ENCODE results near the gene SF3B3. TPM values are rescaled to one million over a fixed set of nuclear protein-coding genes. Genes with fewer than 3 reads are reported as not detected.

The SF3B3 gene
- total RNA-seq, 1 experiment from 2014 or later = 475 TPM

DNA sequence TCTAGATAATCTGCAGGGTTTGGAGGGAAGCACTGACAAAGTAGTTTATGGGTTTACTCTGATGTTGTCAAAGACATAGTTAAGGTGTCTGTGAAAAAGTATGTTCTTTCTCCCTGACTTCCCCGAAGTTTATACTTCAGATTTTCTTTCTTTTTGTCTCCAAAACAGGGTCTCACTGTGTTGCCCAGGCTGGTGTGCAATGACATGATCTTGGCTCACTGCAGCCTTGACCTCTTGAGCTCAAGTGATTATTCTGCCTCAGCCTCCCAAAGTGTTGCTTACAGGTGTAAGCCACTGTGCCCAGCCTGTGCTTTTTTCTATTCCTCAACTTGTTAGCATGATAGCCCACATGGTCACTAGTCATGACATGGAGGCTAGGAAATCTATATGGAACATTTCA, 20.9 kb downstream of the SF3B3 start:
- H3K9me3 Mint-ChIP-seq = no peaks in the 10 kb centered on the region
- ChIA-PET CTCF (no interaction called here), POLR2A (no interaction called here)
- H3K4me1 Mint-ChIP-seq = no peaks in the 10 kb centered on the region
- TF ChIP-seq ZNF121 (CRISPR knock-in tag; IDR thresholded peaks at IDR 0.05) = peak; percentile 75
- no peak for TF ChIP-seq NFE2L1 (CRISPR knock-in tag; IDR thresholded peaks at IDR 0.05)
- ATAC-seq (no peak), DNase-seq (ENCODE audit: low spot score) (no peak)
- peaks cover 87% of the 10 kb centered on the region for H3K36me3 Mint-ChIP-seq
- H3K27me3 Mint-ChIP-seq (ENCODE audit: low read depth) = no peaks in the 10 kb centered on the region
- H3K27ac Mint-ChIP-seq = no peak overlapping the region
- H3K4me3 Mint-ChIP-seq = no peak overlapping the region

- H3K4me1 Mint-ChIP-seq = peaks cover 6% of the 10 kb centered on the region
- no peaks in the 10 kb centered on the region for H3K9me3 Mint-ChIP-seq
- POLR2A ChIA-PET = no interaction called here
- CTCF ChIA-PET = interaction anchor here (1.5 kb wide), 1 partner anchor 105 kb away, joined by 4 read pairs; no protein-coding TSS in a partner anchor
- TF ChIP-seq RORB (CRISPR knock-in tag; IDR thresholded peaks at IDR 0.05) = no peak
- TF ChIP-seq ATF1 (CRISPR knock-in tag; IDR thresholded peaks at IDR 0.05) = no peak
- TF ChIP-seq, protein P1, sequence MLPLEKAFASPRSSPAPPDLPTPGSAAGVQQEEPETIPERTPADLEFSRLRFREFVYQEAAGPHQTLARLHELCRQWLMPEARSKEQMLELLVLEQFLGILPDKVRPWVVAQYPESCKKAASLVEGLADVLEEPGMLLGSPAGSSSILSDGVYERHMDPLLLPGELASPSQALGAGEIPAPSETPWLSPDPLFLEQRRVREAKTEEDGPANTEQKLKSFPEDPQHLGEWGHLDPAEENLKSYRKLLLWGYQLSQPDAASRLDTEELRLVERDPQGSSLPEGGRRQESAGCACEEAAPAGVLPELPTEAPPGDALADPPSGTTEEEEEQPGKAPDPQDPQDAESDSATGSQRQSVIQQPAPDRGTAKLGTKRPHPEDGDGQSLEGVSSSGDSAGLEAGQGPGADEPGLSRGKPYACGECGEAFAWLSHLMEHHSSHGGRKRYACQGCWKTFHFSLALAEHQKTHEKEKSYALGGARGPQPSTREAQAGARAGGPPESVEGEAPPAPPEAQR (CRISPR knock-in tag; IDR thresholded peaks at IDR 0.05) = no peak
- no peak for TF ChIP-seq ZNF512 (CRISPR knock-in tag; IDR thresholded peaks at IDR 0.05; ENCODE audit: borderline replicate concordance)
- no peak for TF ChIP-seq NR3C1 (CRISPR knock-in tag; conservative IDR thresholded peaks at IDR 0.05; ENCODE audit: low read depth)
- no peak for TF ChIP-seq ZBTB21 (CRISPR knock-in tag; IDR thresholded peaks at IDR 0.05; ENCODE audit: borderline replicate concordance)
- TF ChIP-seq ETV6 (CRISPR knock-in tag; IDR thresholded peaks at IDR 0.05) = no peak
- TF ChIP-seq HMGA2 (CRISPR knock-in tag; IDR thresholded peaks at IDR 0.05) = no peak
- TF ChIP-seq, protein P2, sequence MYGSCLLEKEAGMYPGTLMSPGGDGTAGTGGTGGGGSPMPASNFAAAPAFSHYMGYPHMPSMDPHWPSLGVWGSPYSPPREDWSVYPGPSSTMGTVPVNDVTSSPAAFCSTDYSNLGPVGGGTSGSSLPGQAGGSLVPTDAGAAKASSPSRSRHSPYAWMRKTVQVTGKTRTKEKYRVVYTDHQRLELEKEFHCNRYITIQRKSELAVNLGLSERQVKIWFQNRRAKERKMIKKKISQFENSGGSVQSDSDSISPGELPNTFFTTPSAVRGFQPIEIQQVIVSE (CRISPR knock-in tag; IDR thresholded peaks at IDR 0.05; ENCODE audit: borderline replicate concordance) = no peak
- peak overlapping the region; percentile 3; the same call in 1 of the 2 replicates for H3K27ac Mint-ChIP-seq
- DNase-seq (ENCODE audit: low spot score) = no peak
- no peak for ATAC-seq
- H3K27me3 Mint-ChIP-seq (ENCODE audit: low read depth) = no peaks in the 10 kb centered on the region
- H3K36me3 Mint-ChIP-seq = peaks cover 82% of the 10 kb centered on the region
- no peak overlapping the region for H3K4me3 Mint-ChIP-seq
Measured at GRCh38 chr16:70548936-70549335, 25.3 kb downstream of the SF3B3 start.

GRCh38 chr16:70550082-70550481, 26.5 kb downstream of the SF3B3 start:
- ATAC-seq (no peak), DNase-seq (ENCODE audit: low spot score) (no peak)
- Mint-ChIP-seq H3K4me1 (peaks cover 6% of the 10 kb centered on the region), H3K36me3 (peaks cover 83% of the 10 kb centered on the region), H3K4me3 (no peak overlapping the region), H3K9me3 (no peaks in the 10 kb centered on the region), H3K27me3 (ENCODE audit: low read depth) (no peaks in the 10 kb centered on the region), H3K27ac (no peak overlapping the region)
- ChIA-PET CTCF (no interaction called here), POLR2A (no interaction called here)
- TF ChIP-seq GRHL2 (CRISPR knock-in tag; IDR thresholded peaks at IDR 0.05; ENCODE audit: insufficient replicate concordance, severe bottlenecking) (no peak), NR3C1 (CRISPR knock-in tag; conservative IDR thresholded peaks at IDR 0.05; ENCODE audit: low read depth) (no peak), HMGA2 (CRISPR knock-in tag; IDR thresholded peaks at IDR 0.05) (no peak), NFYB (CRISPR knock-in tag; conservative IDR thresholded peaks at IDR 0.05; ENCODE audit: low read depth) (no peak), ZNF512 (CRISPR knock-in tag; IDR thresholded peaks at IDR 0.05; ENCODE audit: borderline replicate concordance) (no peak)

GRCh38 chr16:70551788-70552187, 28.2 kb downstream of the SF3B3 start:
- H3K27me3 Mint-ChIP-seq (ENCODE audit: low read depth) = no peaks in the 10 kb centered on the region
- no peak overlapping the region for H3K4me3 Mint-ChIP-seq
- ATAC-seq (no peak), DNase-seq (ENCODE audit: low spot score) (no peak)
- ChIA-PET CTCF (interaction anchor here (0.9 to 1.2 kb wide), 2 partner anchors 29 to 170 kb away, joined by 3 read pairs; partner anchors contain the start of genes COG4 and SF3B3), POLR2A (interaction anchor here (1.1 kb wide), 1 partner anchor 12 kb away, joined by 3 read pairs; no protein-coding TSS in a partner anchor)
- peaks cover 6% of the 10 kb centered on the region for H3K4me1 Mint-ChIP-seq
- 0 out of 2 replicates have a peak overlapping the region, but pooled peaks have one; percentile 44 for H3K27ac Mint-ChIP-seq
- peaks cover 86% of the 10 kb centered on the region for H3K36me3 Mint-ChIP-seq
- no peaks in the 10 kb centered on the region for H3K9me3 Mint-ChIP-seq
- TF ChIP-seq, protein P3, sequence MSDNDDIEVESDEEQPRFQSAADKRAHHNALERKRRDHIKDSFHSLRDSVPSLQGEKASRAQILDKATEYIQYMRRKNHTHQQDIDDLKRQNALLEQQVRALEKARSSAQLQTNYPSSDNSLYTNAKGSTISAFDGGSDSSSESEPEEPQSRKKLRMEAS (CRISPR knock-in tag; IDR thresholded peaks at IDR 0.05) = no peak
- TF ChIP-seq FOXP1 (CRISPR knock-in tag; IDR thresholded peaks at IDR 0.05; ENCODE audit: borderline replicate concordance) = no peak
- TF ChIP-seq ZNF416 (CRISPR knock-in tag; IDR thresholded peaks at IDR 0.05) = no peak
- no peak for TF ChIP-seq NFE2L1 (CRISPR knock-in tag; IDR thresholded peaks at IDR 0.05)
- TF ChIP-seq CBFB (CRISPR knock-in tag; IDR thresholded peaks at IDR 0.05; ENCODE audit: low read depth) = no peak
- TF ChIP-seq SOX15 (CRISPR knock-in tag; IDR thresholded peaks at IDR 0.05) = no peak
- no peak for TF ChIP-seq SMAD4 (CRISPR knock-in tag; IDR thresholded peaks at IDR 0.05)
- no peak for TF ChIP-seq NR1H2 (CRISPR knock-in tag; IDR thresholded peaks at IDR 0.05)
